ENCODE data around the gene FAT1.

FAT1 gene

DNA sequence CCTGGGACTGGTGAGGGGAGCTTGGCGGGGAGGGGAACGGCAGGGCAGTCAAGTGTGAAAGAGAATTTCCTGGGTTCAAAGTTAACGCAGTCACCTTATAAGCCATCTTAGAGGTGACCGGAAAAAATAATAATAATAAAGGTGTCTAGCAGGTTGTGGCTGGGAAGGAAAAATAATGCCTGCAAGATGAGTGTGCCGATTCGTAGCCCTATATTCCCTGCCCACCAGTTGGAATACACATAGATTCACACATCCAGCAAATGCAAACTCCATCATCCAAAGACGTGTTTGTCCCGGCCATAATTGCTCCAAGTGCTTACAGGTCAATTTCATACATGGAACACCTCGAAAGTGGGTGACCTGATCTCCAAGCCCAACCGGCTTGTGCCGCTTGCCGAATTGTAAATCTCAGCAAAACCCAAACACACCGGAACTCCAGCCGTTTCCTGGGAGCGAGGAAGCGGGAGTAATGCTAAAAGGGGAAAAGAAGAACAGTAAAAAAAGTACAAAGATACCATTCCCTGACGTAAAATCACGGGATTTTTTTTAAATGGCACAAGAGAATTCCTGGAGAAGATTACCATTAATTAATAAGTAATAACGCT is 1.3 kb upstream of the FAT1 start (continued):
- TF ChIP-seq, protein P1, sequence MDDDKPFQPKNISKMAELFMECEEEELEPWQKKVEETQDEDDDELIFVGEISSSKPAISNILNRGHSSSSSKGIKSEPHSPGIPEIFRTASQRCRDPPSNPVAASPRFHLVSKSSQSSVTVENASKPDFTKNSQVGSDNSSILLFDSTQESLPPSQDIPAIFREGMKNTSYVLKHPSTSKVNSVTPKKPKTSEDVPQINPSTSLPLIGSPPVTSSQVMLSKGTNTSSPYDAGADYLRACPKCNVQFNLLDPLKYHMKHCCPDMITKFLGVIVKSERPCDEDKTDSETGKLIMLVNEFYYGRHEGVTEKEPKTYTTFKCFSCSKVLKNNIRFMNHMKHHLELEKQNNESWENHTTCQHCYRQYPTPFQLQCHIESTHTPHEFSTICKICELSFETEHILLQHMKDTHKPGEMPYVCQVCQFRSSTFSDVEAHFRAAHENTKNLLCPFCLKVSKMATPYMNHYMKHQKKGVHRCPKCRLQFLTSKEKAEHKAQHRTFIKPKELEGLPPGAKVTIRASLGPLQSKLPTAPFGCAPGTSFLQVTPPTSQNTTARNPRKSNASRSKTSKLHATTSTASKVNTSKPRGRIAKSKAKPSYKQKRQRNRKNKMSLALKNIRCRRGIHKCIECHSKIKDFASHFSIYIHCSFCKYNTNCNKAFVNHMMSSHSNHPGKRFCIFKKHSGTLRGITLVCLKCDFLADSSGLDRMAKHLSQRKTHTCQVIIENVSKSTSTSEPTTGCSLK (tag by site-specific recombination; IDR thresholded peaks at IDR 0.05), result no peak
- TF ChIP-seq YY2 (tag by site-specific recombination; IDR thresholded peaks at IDR 0.05) (no peak), ZNF350 (tag by site-specific recombination; IDR thresholded peaks at IDR 0.05) (no peak), ZNF423 (tag by site-specific recombination; IDR thresholded peaks at IDR 0.05) (no peak), ZNF335 (tag by site-specific recombination; conservative IDR thresholded peaks at IDR 0.05) (peak; percentile 42), IKZF3 (tag by site-specific recombination; IDR thresholded peaks at IDR 0.05) (peak; percentile 51; the same call in 1 of the 2 replicates), ZNF555 (tag by site-specific recombination; conservative IDR thresholded peaks at IDR 0.05) (no peak)
- TF ChIP-seq, protein P2, sequence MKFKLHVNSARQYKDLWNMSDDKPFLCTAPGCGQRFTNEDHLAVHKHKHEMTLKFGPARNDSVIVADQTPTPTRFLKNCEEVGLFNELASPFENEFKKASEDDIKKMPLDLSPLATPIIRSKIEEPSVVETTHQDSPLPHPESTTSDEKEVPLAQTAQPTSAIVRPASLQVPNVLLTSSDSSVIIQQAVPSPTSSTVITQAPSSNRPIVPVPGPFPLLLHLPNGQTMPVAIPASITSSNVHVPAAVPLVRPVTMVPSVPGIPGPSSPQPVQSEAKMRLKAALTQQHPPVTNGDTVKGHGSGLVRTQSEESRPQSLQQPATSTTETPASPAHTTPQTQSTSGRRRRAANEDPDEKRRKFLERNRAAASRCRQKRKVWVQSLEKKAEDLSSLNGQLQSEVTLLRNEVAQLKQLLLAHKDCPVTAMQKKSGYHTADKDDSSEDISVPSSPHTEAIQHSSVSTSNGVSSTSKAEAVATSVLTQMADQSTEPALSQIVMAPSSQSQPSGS (tag by site-specific recombination; IDR thresholded peaks at IDR 0.05; ENCODE audit: low read depth), result no peak
- TF ChIP-seq, protein P3, sequence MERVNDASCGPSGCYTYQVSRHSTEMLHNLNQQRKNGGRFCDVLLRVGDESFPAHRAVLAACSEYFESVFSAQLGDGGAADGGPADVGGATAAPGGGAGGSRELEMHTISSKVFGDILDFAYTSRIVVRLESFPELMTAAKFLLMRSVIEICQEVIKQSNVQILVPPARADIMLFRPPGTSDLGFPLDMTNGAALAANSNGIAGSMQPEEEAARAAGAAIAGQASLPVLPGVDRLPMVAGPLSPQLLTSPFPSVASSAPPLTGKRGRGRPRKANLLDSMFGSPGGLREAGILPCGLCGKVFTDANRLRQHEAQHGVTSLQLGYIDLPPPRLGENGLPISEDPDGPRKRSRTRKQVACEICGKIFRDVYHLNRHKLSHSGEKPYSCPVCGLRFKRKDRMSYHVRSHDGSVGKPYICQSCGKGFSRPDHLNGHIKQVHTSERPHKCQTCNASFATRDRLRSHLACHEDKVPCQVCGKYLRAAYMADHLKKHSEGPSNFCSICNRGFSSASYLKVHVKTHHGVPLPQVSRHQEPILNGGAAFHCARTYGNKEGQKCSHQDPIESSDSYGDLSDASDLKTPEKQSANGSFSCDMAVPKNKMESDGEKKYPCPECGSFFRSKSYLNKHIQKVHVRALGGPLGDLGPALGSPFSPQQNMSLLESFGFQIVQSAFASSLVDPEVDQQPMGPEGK (tag by site-specific recombination; IDR thresholded peaks at IDR 0.05), result no peak; the same call in 1 of the 2 replicates
- TF ChIP-seq, protein P4, sequence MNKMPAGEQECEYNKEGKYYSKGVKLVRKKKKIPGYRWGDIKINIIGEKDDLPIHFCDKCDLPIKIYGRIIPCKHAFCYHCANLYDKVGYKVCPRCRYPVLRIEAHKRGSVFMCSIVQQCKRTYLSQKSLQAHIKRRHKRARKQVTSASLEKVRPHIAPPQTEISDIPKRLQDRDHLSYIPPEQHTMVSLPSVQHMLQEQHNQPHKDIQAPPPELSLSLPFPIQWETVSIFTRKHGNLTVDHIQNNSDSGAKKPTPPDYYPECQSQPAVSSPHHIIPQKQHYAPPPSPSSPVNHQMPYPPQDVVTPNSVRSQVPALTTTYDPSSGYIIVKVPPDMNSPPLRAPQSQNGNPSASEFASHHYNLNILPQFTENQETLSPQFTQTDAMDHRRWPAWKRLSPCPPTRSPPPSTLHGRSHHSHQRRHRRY (tag by site-specific recombination; IDR thresholded peaks at IDR 0.05), result no peak
- TF ChIP-seq, protein P5, sequence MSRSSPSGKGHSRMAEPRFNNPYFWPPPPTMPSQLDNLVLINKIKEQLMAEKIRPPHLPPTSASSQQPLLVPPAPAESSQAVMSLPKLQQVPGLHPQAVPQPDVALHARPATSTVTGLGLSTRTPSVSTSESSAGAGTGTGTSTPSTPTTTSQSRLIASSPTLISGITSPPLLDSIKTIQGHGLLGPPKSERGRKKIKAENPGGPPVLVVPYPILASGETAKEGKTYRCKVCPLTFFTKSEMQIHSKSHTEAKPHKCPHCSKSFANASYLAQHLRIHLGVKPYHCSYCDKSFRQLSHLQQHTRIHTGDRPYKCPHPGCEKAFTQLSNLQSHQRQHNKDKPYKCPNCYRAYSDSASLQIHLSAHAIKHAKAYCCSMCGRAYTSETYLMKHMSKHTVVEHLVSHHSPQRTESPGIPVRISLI (tag by site-specific recombination; IDR thresholded peaks at IDR 0.05), result no peak

DNA sequence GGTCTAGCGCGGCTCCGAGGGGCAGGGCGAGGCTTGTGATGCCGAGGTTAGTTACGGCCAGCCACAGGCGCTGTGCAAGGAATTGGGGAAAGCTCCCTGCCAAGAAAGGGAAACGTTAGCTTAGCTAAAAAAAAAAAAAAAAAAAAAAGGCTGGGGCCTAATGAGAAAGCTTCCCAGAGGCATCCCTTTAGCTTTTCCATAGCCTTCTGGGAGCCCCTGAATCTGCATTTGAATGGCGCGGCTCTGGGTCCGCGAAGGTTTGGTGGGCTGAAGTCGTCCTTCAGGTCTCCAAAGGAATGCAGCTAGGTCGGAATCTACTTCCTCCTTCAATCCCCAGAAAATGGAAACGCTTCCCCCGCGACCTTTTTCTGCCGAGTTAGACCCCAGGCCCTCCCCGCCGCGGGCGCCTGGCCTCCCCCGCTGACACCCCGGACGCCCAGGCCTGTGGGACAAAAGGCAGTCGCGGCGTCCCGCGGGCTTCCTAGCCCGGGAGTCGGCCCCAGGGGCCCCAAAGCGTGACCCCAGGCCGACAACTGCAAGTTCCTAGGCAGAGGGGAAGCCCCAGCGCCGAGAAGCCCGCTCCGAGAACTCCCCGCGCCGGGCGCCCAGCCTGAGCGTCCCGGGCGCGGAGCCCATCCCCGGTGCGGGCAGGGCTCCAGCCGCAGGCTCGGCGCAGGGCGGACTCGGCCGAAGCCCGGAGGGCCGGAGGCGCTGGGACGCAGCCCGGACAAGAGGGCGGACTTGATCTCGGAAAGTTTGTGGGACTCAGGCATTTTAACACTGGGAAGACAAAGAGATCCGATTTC is 605 bp upstream of the FAT1 start:
- H3K36me3 ChIP-seq (ENCODE audit: control insufficient read depth in 2 of 2, insufficient read depth in 1 of 2, low read length in 2 of 2), result peaks cover 0 to 4% of the 10 kb centered on the region in 2 experiments; a peak in 1 of 3 replicates
- H3K4me1 ChIP-seq (ENCODE audit: control insufficient read depth, insufficient read depth, low read length), result no peaks in the 10 kb centered on the region
- ChIA-PET CTCF (interaction anchor here (0.7 to 1.5 kb wide), 3 partner anchors 54 to 458 kb away, joined by 3 to 4 read pairs (median 3); no protein-coding TSS in a partner anchor), POLR2A (interaction anchor here (0.6 to 1.5 kb wide), 3 partner anchors 13 to 1067 kb away, joined by 3 to 4 read pairs (median 4); no protein-coding TSS in a partner anchor)
- no peaks in the 10 kb centered on the region for H3K9me3 ChIP-seq (ENCODE audit: control insufficient read depth, insufficient read depth, low read depth, low read length)
- H3K27ac ChIP-seq (ENCODE audit: extremely low read depth, low read depth, low read length), result peak overlapping the region; percentile 75
- H3K4me3 ChIP-seq (ENCODE audit: low read depth, low read length), result peak overlapping the region; percentile 84
- TF ChIP-seq ZNF701 (tag by site-specific recombination; IDR thresholded peaks at IDR 0.05) (no peak), ZSCAN30 (tag by site-specific recombination; IDR thresholded peaks at IDR 0.05) (0 out of 2 replicates have a peak, but pooled peaks have one; percentile 19), ZNF76 (tag by site-specific recombination; IDR thresholded peaks at IDR 0.05; ENCODE audit: borderline replicate concordance, low read depth) (peak; percentile 78), ZNF394 (tag by site-specific recombination; IDR thresholded peaks at IDR 0.05; ENCODE audit: borderline replicate concordance) (no peak), ZBTB8A (tag by site-specific recombination; IDR thresholded peaks at IDR 0.05) (peak; percentile 86), ZXDB (tag by site-specific recombination; IDR thresholded peaks at IDR 0.05) (0 out of 2 replicates have a peak, but pooled peaks have one; percentile 13), ZNF473 (tag by site-specific recombination; IDR thresholded peaks at IDR 0.05) (no peak), ZNF211 (tag by site-specific recombination; IDR thresholded peaks at IDR 0.05; ENCODE audit: low read depth) (no peak), ZFP37 (tag by site-specific recombination; IDR thresholded peaks at IDR 0.05) (no peak), ZNF302 (tag by site-specific recombination; IDR thresholded peaks at IDR 0.05; ENCODE audit: low read depth) (no peak)
- TF ChIP-seq, protein P6, sequence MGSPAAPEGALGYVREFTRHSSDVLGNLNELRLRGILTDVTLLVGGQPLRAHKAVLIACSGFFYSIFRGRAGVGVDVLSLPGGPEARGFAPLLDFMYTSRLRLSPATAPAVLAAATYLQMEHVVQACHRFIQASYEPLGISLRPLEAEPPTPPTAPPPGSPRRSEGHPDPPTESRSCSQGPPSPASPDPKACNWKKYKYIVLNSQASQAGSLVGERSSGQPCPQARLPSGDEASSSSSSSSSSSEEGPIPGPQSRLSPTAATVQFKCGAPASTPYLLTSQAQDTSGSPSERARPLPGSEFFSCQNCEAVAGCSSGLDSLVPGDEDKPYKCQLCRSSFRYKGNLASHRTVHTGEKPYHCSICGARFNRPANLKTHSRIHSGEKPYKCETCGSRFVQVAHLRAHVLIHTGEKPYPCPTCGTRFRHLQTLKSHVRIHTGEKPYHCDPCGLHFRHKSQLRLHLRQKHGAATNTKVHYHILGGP (tag by site-specific recombination; IDR thresholded peaks at IDR 0.05), result no peak
- TF ChIP-seq, protein P7, sequence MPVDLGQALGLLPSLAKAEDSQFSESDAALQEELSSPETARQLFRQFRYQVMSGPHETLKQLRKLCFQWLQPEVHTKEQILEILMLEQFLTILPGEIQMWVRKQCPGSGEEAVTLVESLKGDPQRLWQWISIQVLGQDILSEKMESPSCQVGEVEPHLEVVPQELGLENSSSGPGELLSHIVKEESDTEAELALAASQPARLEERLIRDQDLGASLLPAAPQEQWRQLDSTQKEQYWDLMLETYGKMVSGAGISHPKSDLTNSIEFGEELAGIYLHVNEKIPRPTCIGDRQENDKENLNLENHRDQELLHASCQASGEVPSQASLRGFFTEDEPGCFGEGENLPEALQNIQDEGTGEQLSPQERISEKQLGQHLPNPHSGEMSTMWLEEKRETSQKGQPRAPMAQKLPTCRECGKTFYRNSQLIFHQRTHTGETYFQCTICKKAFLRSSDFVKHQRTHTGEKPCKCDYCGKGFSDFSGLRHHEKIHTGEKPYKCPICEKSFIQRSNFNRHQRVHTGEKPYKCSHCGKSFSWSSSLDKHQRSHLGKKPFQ (tag by site-specific recombination; IDR thresholded peaks at IDR 0.05), result no peak
